SK-N-SH (cell line): ENCODE results near the gene DNMT3A. TPM values are rescaled to one million over a fixed set of nuclear protein-coding genes. Genes with fewer than 3 reads are reported as not detected.

ENCODE experiments used
- CTCF ChIA-PET: fragments of 300-600, 350-600 bp; formaldehyde crosslinking; extraction: SDS; loops from one replicate; lab custom pipeline; 2021; lab: Yijun Ruan, JAX
- POLR2A ChIA-PET: fragments of 350-600 bp; sonication (Branson Sonifier 250); formaldehyde crosslinking; extraction: SDS; loops from one replicate; lab custom pipeline; 2020; ENCODE audit warnings: antibody characterized with exemption, inconsistent platforms; lab: Yijun Ruan, JAX
- DNase-seq: peaks from one replicate; pipeline ENCODE4 v3.0.0; 2012
- H2AFZ ChIP-seq: fragments of 200-600 bp; sonication (generic); 2 replicates; pipeline ENCODE4 v1.8.1; 2016; ENCODE audit warnings: antibody characterized with exemption, mild to moderate bottlenecking, low read depth
- H3F3A ChIP-seq: fragments of 200-600 bp; sonication (generic); replicated peaks from 2 replicates; pipeline ENCODE3; 2016; ENCODE audit warnings: antibody characterized with exemption, mild to moderate bottlenecking; ENCODE audit not compliant: insufficient read depth
- H3K27ac ChIP-seq, 2 experiments: fragments of 200-500 bp in 1 of 2; fragments of 200-600 bp in 1 of 2; sonication (Bioruptor generic) in 1 of 2; sonication (generic), shearing (Covaris generic) in 1 of 2; 2 replicates each; pipeline versions ENCODE4 v1.5.1 to v1.6.1; 2014 to 2016; ENCODE audit warnings: low read depth in 2 of 2, inconsistent platforms in 1 of 2, low read length in 1 of 2, mild to moderate bottlenecking in 1 of 2, mixed read lengths in 1 of 2
- H3K27me3 ChIP-seq: fragments of 200-600 bp; sonication (generic), shearing (Covaris generic); 2 replicates; pipeline ENCODE4 v1.6.1; 2016; ENCODE audit warnings: mixed run types; ENCODE audit not compliant: insufficient read depth
- H3K36me3 ChIP-seq, 2 experiments: fragments of 200-500 bp in 1 of 2; fragments of 200-600 bp in 1 of 2; sonication (Bioruptor generic) in 1 of 2; sonication (generic) in 1 of 2; replicated peaks in 1 of 2; 2 replicates each; pipeline versions ENCODE3 to v1.5.1; 2014 to 2016; ENCODE audit warnings: low read length in 1 of 2, mild to moderate bottlenecking in 1 of 2; ENCODE audit not compliant: insufficient read depth in 2 of 2, control insufficient read depth in 1 of 2
- H3K4me1 ChIP-seq, 2 experiments: fragments of 200-500 bp in 1 of 2; fragments of 200-600 bp in 1 of 2; sonication (Bioruptor generic) in 1 of 2; sonication (generic), shearing (Covaris generic) in 1 of 2; 2 replicates each; pipeline versions ENCODE4 v1.5.1 to v1.6.1; 2014 to 2016; ENCODE audit warnings: low read depth in 1 of 2, low read length in 1 of 2, mixed run types in 1 of 2; ENCODE audit not compliant: insufficient read depth in 2 of 2, control insufficient read depth in 1 of 2
- H3K4me2 ChIP-seq: fragments of 200-600 bp; sonication (generic), shearing (Covaris generic); 2 replicates; pipeline ENCODE4 v1.6.1; 2017; ENCODE audit warnings: mixed run types
- H3K4me3 ChIP-seq, 2 experiments: fragments of 200-500 bp in 1 of 2; fragments of 200-600 bp in 1 of 2; sonication (Bioruptor generic) in 1 of 2; sonication (generic), shearing (Covaris generic) in 1 of 2; 2 replicates each; pipeline versions ENCODE4 v1.5.1 to v1.8.1; 2014 to 2016; ENCODE audit warnings: low read depth in 2 of 2, inconsistent platforms in 1 of 2, low read length in 1 of 2, mild to moderate bottlenecking in 1 of 2, mixed read lengths in 1 of 2, moderate library complexity in 1 of 2
- H3K79me2 ChIP-seq: fragments of 200-600 bp; sonication (generic); 2 replicates; pipeline ENCODE4 v1.8.1; 2017; ENCODE audit warnings: mild to moderate bottlenecking; ENCODE audit not compliant: insufficient read depth
- H3K9ac ChIP-seq: fragments of 200-600 bp; sonication (generic); 2 replicates; pipeline ENCODE4 v1.6.1; 2017; ENCODE audit warnings: mixed run types
- H3K9me2 ChIP-seq: fragments of 200-600 bp; sonication (generic); 2 replicates; pipeline ENCODE4 v1.6.1; 2017; ENCODE audit warnings: mixed run types
- H3K9me3 ChIP-seq: fragments of 200-600 bp; sonication (generic); 2 replicates; pipeline ENCODE4 v1.6.1; 2017; ENCODE audit warnings: mixed run types, mild to moderate bottlenecking, moderate library complexity
- H4K20me1 ChIP-seq: fragments of 200-600 bp; sonication (generic); 2 replicates; pipeline ENCODE4 v1.6.1; 2017; ENCODE audit warnings: mild to moderate bottlenecking, mixed run types; ENCODE audit not compliant: insufficient read depth
- CTCF ChIP-seq: fragments of 200-600 bp; sonication (generic); IDR thresholded peaks from 2 replicates; pipeline ENCODE4 v1.6.1; 2017; ENCODE audit warnings: antibody characterized with exemption, mild to moderate bottlenecking, moderate library complexity
- GATA2 ChIP-seq: sonication (generic); formaldehyde crosslinking; IDR thresholded peaks from 2 replicates; pipeline ENCODE4 v1.5.0; 2020; ENCODE audit warnings: mild to moderate bottlenecking, missing genetic modification reagents
- NRF1 ChIP-seq: IDR thresholded peaks from 2 replicates; pipeline ENCODE4 v1.6.1; 2012; ENCODE audit warnings: low read depth, mild to moderate bottlenecking, low read length
- RCOR1 ChIP-seq: fragments of 150-350 bp; IDR thresholded peaks from 2 replicates; pipeline ENCODE4 v1.6.1; 2017; ENCODE audit warnings: antibody characterized with exemption, low read length
- REST ChIP-seq: IDR thresholded peaks from 2 replicates; pipeline ENCODE4 v1.6.1; 2012; ENCODE audit warnings: mild to moderate bottlenecking, low read depth, low read length, moderate library complexity
- RFX5 ChIP-seq: IDR thresholded peaks from 2 replicates; pipeline ENCODE4 v1.6.1; 2012; ENCODE audit warnings: mild to moderate bottlenecking, improper control_type of control experiment, low read length
- RXRA ChIP-seq: IDR thresholded peaks from 2 replicates; pipeline ENCODE4 v1.4.0; 2012; ENCODE audit warnings: low read depth, mild to moderate bottlenecking, borderline replicate concordance
- YY1 ChIP-seq: IDR thresholded peaks from 2 replicates; pipeline ENCODE4 v1.4.0; 2012; ENCODE audit warnings: low read depth, mild to moderate bottlenecking
- WGBS: methylation state at CpG from one replicate; pipeline ENCODE4 v1.1.6; 2017; ENCODE audit warnings: low lambda C conversion rate; 5-methylcytosine and 5-hydroxymethylcytosine counted together
- polyA plus RNA-seq, 3 experiments: library from polyadenylated mRNA; depleted of rRNA; stranded (reverse); fragments of >200 nt; gene quantifications; 2 replicates each; pipeline ENCODE4 v1.2.3, GENCODE V29; 2012

Gene DNMT3A
- polyA plus RNA-seq, 1 of the 3 experiments (the other 2 are of a cell fraction) = 5.6 TPM

- POLR2A ChIA-PET = no interaction called here
- peaks cover 5% of the 10 kb centered on the region; the same call in 1 of the 2 replicates for H3K27me3 ChIP-seq
These were observed 153.3 kb downstream of the DNMT3A start for GRCh38 chr2:25188405-25188804.

More at GRCh38 chr2:25188405-25188804, 153.3 kb downstream of the DNMT3A start:
- DNase-seq = no peak
- Histone ChIP-seq H3K9me2 (no peaks in the 10 kb centered on the region), H3K4me1 (no peaks in the 10 kb centered on the region), H2AFZ (no peak overlapping the region), H3K9me3 (no peaks in the 10 kb centered on the region), H4K20me1 (no peaks in the 10 kb centered on the region), H3K27ac (no peak overlapping the region), H3K9ac (no peak overlapping the region), H3F3A (no peaks in the 10 kb centered on the region), H3K4me2 (no peak overlapping the region), H3K36me3 (no peaks in the 10 kb centered on the region), H3K4me3 (no peak overlapping the region), H3K79me2 (no peaks in the 10 kb centered on the region)
- CTCF ChIA-PET = interaction anchor here (2.6 to 2.9 kb wide), 2 partner anchors 8 to 23 kb away, joined by 11 to 29 read pairs; no protein-coding TSS in a partner anchor
- no peak for TF ChIP-seq GATA2 (CRISPR knock-in tag)
- no peak for TF ChIP-seq YY1
- TF ChIP-seq CTCF = no peak
- TF ChIP-seq RFX5 = no peak
- TF ChIP-seq RXRA = no peak
- TF ChIP-seq RCOR1 = no peak
- no peak for TF ChIP-seq NRF1
- no peak for TF ChIP-seq REST
- 87% methylated on average over 4 of the region's 4 CpGs for WGBS
